ENCODE data around the gene PCDHA4.
A peak's percentile ranks its signal among the peaks of the same experiment; 100 is the strongest.

PCDHA4 gene

GRCh38 chr5:140855772-140856674, 49.2 kb downstream of the PCDHA4 start, which contains the start of gene PCDHA10:
Gene PCDHA10, plus strand, starts transcription at chr5:140855897. Its CDS starts 152 bp downstream, at chr5:140856049.
- peak; percentile 15 for DNase-seq (ENCODE audit: low read depth, low spot score)

GRCh38 chr5:140857177-140857986, 50.5 kb downstream of the PCDHA4 start:
- DNase-seq (ENCODE audit: low read depth, low spot score), result no peak

- no peak for DNase-seq (ENCODE audit: low read depth, low spot score)
These were observed 51.0 kb downstream of the PCDHA4 start for GRCh38 chr5:140857987-140858240.

GRCh38 chr5:140862441-140863295, 55.8 kb downstream of the PCDHA4 start:
- no peak for DNase-seq (ENCODE audit: low read depth, low spot score)
